GM12891 (cell line): ENCODE data around the gene C16orf87.

ENCODE experiments used
- PAX5 ChIP-seq: IDR thresholded peaks from 2 replicates; pipeline ENCODE4 v1.6.1; 2011; ENCODE audit warnings: low read length, moderate library complexity, mild to moderate bottlenecking; ENCODE audit not compliant: insufficient read depth, severe bottlenecking
- POLR2A ChIP-seq: IDR thresholded peaks from 2 replicates; pipeline ENCODE4 v1.6.1; 2011; ENCODE audit warnings: low read depth, low read length, control low read depth
- POLR2AphosphoS5 ChIP-seq: IDR thresholded peaks from 2 replicates; pipeline ENCODE4 v1.6.1; 2011; ENCODE audit warnings: low read depth, low read length, control low read depth
- SPI1 ChIP-seq: IDR thresholded peaks from 2 replicates; pipeline ENCODE4 v1.6.1; 2011; ENCODE audit warnings: low read depth, low read length, control low read depth
- TAF1 ChIP-seq: IDR thresholded peaks from 2 replicates; pipeline ENCODE4 v1.6.1; 2011; ENCODE audit warnings: low read depth, low read length, control low read depth

- TF ChIP-seq TAF1 (no peak), SPI1 (no peak), POLR2AphosphoS5 (no peak), POLR2A (no peak), PAX5 (no peak)
Measured at GRCh38 chr16:46800494-46800893, 30.5 kb downstream of the C16orf87 start.
